GM19395 (cell line): Measurements from ENCODE around the gene STH.

ENCODE experiments used
- ATAC-seq: cut with Tn5 transposase; IDR thresholded peaks from one replicate; pipeline ENCODE4 v1.9.1; 2021; ENCODE audit warnings: mild to moderate bottlenecking, moderate library complexity; ENCODE audit not compliant: unreplicated experiment

STH gene

DNA sequence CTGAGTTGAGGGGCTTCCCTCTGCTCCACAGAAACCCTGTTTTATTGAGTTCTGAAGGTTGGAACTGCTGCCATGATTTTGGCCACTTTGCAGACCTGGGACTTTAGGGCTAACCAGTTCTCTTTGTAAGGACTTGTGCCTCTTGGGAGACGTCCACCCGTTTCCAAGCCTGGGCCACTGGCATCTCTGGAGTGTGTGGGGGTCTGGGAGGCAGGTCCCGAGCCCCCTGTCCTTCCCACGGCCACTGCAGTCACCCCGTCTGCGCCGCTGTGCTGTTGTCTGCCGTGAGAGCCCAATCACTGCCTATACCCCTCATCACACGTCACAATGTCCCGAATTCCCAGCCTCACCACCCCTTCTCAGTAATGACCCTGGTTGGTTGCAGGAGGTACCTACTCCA lies 26.0 kb downstream of the STH start:
- ATAC-seq = no peak

DNA sequence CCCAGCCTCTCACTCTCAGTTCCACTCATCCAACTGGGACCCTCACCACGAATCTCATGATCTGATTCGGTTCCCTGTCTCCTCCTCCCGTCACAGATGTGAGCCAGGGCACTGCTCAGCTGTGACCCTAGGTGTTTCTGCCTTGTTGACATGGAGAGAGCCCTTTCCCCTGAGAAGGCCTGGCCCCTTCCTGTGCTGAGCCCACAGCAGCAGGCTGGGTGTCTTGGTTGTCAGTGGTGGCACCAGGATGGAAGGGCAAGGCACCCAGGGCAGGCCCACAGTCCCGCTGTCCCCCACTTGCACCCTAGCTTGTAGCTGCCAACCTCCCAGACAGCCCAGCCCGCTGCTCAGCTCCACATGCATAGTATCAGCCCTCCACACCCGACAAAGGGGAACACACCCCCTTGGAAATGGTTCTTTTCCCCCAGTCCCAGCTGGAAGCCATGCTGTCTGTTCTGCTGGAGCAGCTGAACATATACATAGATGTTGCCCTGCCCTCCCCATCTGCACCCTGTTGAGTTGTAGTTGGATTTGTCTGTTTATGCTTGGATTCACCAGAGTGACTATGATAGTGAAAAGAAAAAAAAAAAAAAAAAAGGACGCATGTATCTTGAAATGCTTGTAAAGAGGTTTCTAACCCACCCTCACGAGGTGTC lies 26.6 kb downstream of the STH start:
- ATAC-seq = no peak

DNA sequence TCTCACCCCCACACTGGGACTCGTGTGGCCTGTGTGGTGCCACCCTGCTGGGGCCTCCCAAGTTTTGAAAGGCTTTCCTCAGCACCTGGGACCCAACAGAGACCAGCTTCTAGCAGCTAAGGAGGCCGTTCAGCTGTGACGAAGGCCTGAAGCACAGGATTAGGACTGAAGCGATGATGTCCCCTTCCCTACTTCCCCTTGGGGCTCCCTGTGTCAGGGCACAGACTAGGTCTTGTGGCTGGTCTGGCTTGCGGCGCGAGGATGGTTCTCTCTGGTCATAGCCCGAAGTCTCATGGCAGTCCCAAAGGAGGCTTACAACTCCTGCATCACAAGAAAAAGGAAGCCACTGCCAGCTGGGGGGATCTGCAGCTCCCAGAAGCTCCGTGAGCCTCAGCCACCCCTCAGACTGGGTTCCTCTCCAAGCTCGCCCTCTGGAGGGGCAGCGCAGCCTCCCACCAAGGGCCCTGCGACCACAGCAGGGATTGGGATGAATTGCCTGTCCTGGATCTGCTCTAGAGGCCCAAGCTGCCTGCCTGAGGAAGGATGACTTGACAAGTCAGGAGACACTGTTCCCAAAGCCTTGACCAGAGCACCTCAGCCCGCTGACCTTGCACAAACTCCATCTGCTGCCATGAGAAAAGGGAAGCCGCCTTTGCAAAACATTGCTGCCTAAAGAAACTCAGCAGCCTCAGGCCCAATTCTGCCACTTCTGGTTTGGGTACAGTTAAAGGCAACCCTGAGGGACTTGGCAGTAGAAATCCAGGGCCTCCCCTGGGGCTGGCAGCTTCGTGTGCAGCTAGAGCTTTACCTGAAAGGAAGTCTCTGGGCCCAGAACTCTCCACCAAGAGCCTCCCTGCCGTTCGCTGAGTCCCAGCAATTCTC lies 27.4 kb downstream of the STH start:
- ATAC-seq = no peak

DNA sequence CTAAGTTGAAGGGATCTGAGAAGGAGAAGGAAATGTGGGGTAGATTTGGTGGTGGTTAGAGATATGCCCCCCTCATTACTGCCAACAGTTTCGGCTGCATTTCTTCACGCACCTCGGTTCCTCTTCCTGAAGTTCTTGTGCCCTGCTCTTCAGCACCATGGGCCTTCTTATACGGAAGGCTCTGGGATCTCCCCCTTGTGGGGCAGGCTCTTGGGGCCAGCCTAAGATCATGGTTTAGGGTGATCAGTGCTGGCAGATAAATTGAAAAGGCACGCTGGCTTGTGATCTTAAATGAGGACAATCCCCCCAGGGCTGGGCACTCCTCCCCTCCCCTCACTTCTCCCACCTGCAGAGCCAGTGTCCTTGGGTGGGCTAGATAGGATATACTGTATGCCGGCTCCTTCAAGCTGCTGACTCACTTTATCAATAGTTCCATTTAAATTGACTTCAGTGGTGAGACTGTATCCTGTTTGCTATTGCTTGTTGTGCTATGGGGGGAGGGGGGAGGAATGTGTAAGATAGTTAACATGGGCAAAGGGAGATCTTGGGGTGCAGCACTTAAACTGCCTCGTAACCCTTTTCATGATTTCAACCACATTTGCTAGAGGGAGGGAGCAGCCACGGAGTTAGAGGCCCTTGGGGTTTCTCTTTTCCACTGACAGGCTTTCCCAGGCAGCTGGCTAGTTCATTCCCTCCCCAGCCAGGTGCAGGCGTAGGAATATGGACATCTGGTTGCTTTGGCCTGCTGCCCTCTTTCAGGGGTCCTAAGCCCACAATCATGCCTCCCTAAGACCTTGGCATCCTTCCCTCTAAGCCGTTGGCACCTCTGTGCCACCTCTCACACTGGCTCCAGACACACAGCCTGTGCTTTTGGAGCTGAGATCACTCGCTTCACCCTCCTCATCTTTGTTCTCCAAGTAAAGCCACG lies 28.3 kb downstream of the STH start:
- ATAC-seq = no peak

DNA sequence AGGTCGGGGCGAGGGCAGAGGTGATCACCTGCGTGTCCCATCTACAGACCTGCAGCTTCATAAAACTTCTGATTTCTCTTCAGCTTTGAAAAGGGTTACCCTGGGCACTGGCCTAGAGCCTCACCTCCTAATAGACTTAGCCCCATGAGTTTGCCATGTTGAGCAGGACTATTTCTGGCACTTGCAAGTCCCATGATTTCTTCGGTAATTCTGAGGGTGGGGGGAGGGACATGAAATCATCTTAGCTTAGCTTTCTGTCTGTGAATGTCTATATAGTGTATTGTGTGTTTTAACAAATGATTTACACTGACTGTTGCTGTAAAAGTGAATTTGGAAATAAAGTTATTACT lies 28.9 kb downstream of the STH start:
- no peak for ATAC-seq

DNA sequence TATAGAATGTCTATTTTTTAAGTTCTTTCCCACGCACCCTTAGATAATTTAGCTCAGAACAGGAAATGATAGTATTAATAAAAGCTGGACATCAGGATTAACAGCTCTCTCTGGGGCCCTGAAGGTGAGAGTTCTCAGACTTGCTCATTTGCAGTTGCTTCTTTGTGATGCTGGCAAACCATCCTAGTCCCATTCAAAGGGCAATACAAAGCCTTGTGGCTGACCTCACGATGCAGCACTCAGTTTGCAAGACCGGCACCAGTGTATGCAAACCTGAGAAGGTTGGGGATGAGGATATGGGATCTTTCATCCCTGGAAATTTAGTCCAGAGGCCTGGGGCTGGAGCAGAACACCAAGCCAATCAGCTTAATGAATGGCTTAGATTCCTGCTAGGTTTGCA lies 29.3 kb downstream of the STH start:
- ATAC-seq = no peak

DNA sequence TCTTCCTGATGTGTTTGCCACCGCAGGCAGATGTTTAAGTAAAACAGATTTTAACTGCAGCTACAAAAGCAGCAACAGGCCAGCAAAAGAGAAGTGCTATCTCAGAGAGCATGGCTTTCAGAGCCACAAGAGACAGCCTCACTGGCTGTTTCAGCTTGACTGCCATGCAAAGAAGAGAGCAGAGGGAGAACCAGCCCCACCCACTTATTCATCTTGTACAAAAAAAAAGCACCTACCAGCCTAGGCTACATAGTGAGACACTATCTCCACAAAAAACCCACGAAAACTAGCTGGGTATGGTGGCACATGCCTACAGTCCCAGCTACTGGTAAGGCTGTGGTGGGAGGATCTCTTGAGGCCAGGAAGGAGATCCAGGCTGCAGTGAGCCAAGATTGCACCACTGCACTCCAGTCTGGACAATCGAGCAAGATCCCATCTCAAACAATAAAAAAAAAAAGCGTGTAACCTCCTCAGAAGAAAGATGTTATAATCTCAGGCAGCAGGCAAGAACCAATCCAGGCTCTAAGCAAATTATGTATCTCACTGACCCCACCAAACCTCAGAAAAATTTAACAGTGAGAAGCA lies 30.0 kb downstream of the STH start:
- no peak for ATAC-seq

DNA sequence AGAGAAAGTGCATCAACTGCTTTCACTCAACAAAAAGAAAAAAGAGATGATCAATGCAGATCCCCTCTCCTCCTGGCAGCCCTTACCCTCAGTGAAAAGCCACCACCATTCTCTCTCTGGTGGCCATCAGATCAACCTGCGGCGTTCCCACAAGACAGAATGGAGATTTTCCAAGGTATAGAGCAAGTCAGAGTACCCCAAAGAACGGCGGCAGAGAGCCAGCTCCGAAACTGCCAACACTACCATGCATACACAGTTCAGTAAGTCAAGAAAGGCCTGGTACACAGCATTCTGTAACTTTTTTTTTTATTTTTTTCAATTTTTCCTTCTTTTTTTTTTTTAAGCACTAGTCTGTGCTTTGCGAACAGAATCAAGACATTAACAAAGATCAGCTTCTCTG lies 30.6 kb downstream of the STH start:
- no peak for ATAC-seq

DNA sequence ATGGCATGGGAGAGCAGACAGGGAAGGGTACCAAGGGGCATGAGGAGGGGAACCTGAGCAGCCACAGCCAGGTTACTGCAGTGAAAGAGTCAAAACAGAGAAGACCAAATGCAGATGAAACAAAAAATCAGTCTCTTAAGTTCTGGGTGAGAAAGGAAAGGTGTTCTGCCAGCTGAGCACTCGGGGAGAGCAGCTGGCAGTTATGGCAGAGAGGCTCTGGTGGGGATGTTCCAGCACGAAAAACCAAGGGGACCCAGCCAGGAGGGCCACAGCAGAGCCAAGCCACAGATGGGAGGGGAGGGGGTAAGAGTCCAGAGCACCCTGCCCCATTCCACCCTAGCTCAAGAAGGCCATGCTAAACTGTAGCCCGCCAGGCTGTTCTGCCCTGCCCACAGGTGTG lies 31.7 kb downstream of the STH start:
- ATAC-seq = no peak

DNA sequence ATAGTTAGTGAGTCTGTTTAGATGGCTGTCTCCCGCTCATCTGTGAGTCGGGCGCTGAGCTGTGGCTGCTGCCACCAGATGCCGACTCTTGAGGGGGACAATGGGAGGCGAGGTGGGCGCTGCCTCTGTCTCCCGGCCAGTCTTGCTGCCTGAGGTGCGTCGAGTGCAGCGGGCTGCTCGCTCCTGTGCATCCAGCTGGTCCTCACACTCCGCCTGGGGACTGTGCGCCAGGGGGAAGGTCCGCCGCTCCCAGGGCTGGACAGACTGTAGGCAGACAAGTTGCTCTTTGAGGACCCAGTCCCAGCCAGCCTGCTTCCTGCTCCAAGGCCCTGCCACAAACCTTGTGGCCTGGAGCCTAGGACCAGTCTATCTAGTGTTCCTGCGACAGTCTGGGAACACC lies 32.4 kb downstream of the STH start:
- no peak for ATAC-seq

DNA sequence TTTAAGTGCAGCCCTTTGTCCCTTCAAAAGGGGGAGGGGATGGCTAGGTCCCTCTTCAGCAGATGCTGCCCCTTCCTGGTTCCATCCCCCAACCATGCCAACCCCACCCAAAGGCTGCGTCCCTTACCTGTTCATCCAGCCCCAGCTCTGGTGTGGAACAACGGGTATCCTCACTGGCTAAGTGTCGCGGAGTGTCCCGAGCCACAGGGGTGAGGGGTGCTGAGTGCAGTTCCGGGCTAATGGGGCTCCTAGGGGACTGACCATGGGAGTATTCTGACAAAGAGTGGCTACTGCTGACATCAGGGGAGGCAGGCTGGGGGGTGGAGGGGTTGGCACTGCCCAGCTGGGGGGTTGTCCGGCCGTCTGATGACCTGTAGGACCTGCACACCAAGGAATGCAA lies 32.9 kb downstream of the STH start:
- ATAC-seq = no peak

DNA sequence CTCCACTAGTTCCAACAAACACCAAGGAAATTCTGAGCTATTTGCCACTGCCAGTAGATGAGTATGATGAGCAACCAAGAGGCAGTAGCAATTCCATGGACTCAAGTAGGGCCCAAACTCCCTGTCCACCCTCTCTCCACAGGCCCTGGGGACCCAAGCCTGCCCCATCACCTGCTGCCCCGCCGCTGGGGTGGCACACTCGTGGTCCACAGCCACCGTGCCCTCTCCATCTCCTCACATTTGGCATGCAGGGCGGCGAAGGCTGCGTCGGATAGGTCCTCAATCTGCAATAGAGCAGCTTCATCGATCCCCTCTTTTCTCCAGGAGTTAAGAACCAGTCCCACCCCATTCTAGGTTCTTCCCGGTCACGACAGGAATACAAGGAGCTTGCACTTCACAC lies 33.9 kb downstream of the STH start:
- ATAC-seq = no peak

DNA sequence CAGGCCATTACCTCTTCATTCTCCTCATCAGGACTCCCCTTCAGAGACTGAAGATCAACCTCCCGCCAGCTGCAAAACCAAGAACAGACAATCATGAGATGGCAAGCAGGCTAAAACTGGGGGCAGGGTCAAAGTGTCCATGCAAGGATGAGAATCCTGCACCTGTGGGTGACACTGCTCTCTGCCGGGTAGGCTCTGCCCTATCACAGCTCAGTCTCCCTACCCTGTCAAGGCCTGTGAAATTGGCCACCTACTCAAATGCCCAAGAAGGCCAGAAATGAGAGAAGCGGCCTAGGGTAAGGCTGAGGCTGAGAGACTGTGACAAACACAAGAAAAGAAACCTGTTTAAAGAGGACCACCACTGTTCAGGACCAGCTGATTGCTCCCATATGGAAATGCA lies 34.3 kb downstream of the STH start:
- ATAC-seq = no peak

DNA sequence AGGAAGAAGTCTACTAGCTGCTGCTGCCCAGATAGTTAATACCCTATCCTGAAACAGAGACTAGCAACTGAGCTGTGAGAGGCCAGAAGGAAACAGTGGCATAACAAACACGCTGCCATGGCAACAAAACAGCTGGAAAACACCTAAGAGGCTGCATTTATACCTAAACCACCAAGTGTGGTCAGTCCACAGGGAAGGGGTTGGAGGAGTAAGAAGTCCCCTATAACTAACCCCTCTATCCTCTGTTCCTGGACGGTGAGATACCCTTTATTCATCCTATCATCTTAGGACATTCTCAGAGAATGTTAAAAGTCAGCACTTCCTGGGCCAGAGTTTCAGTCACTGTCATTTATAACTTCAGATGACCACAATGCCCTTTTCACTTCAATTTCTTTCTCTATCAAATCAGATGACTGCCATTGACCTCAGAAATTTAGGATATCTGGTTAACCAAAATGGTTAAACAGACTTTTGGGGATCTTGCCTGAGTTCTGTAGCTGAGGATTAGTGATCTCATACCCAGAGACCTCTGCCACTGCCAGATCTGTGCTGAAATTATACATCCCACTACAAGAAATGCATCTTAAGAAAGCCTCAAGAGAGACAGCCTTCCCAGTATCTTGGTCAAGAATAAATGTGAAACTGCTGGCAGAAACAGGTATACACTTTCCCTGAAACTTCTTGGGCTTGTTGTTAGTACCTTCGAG lies 36.2 kb downstream of the STH start:
- no peak for ATAC-seq

DNA sequence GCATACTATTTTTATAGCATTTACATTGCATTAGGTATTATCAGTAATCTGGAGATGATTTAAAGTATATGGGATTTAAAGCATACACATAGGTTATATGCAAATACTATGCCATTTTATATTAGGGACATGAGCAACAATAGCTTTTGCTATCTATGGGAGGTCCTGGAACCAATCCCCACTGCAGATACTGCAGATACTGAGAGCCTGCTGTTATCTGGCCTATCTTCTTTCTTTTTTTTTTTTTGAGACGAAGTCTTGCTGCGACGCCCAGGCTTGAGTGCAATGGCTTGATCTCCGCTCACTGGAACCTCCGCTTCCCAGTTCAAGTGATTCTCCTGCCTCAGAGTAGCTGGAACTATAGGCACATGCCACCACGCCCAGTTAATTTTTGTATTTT lies 37.4 kb downstream of the STH start:
- no peak for ATAC-seq

DNA sequence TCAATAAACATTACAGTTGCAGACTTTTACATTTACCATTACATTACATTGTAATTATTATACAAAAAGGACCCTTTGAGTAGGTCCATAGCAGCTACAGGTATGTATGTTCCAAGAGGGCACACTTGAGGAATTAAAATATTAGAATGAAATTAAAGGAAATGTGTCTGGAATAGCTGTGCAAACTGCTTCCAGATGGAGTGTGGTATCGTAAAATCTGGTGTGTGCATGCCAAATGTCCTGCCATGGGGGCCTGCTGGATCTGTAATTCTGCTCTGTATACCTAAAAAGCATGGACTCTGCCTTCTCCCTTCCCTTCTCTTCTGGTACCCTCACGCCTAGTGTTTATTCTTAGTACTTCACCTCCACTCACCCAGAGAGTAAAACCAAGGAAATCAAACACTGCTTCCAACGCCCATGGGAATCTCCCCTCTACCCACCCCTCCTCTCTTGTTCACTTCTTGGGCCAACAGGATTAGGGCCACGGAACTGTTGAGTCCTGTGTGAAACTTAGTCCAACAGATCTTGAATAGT lies 38.7 kb downstream of the STH start:
- ATAC-seq = no peak

DNA sequence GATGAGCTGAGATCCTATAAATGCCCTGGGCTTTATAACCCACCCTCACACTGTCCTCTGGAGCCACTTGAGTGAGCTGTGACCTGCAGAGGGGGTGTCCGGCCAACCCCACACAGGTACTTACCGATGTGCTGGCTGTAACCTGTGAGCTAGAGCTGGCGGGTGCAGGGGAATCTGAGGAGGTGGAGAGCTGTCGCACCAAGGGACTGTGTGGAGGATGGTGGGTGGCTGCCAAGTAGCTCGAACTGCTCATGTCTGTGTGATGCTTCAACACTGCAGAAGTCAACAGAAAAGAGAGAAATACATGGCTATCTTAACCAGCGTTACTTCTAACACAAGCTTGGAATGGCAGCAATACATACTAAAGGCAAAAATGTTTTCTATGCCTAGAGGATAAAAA lies 39.4 kb downstream of the STH start:
- no peak for ATAC-seq

DNA sequence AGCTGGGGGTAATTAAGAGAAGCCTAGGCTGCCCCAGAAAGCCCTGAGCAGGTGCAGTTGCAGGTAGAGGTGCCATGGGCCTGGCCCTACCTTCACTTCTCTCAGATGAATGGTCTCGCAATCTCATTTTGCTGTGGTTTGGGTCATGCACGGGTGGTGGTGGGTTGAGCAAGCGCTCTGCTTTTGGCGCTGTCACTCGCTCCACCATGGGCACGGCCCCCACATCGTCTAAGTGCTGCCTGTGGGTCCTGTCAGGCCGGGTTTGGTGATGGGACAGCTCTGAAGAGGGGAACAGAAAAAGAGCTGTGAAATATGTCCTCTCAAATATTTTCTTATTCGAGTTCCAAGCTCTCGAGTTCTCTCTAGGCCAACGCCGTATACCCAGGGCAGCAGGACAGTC lies 39.9 kb downstream of the STH start:
- no peak for ATAC-seq

DNA sequence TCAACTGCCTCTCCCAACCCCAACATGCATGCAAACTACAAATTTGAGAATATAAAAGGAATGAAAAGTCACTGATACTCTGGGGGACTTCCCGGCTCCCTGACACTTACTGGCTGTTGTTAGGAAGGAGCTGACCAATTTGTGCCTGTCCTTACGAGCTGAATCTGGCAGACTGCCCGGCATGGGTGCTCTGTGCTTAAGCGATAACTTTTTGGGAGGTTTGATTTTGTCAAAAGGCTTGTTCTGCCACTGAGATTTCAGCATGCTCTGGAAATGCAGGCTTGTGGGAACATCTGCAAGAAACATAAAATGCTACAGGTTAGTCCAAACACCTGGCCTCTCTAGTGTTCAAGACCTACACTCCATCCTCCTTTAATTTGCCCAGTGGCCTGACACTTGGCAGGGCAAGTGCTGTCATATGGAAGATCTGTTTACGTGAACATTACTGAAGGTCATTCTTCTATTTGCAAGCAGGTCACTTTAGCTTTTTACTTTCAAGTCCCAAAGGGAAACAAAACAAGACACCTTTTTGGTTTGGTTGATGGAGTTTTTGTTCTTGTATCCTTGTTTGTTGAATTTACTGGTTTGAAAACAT lies 40.6 kb downstream of the STH start:
- no peak for ATAC-seq

DNA sequence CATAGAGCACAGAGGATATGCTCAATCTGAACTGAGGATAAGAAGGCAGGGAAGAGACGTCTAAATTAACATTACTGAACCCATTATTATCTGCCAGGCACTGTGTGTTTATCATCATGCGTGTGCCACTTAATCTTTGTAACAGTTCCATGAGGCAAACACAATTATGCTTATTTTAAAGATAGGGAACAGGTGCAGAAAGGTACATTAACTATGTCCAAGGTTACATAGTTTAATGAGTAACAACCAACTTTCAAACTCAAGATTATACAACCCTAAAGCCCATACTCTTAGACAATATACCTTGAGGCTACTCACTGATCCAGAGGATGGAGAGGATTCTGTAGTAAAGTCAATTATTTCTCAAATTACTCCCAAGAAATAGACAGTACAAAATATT lies 43.2 kb downstream of the STH start:
- ATAC-seq = no peak
